IMR-90 (cell line): ENCODE measurements around the gene MLX. TPM values are rescaled to one million over a fixed set of nuclear protein-coding genes. Genes with fewer than 3 reads are reported as not detected.

Experiments
- ATAC-seq: fragments of 200-7000 bp; cut with Tn5 transposase; 2 replicates; pipeline ENCODE4 v1.9.1; 2020; ENCODE audit warnings: low read depth, mild to moderate bottlenecking, moderate library complexity
- BruUV-seq: library from RNA; stranded (reverse); fragments of 400-500 nt; replicated peaks from 2 replicates; lab custom pipeline; 2021; lab: Mats Ljungman, UMichigan
- CTCF ChIA-PET: fragments of 300-600 bp; formaldehyde crosslinking; extraction: SDS; loops from one replicate; lab custom pipeline; 2021; ENCODE audit warnings: antibody characterized with exemption; lab: Yijun Ruan, JAX
- POLR2A ChIA-PET: fragments of 300-600 bp; sonication (Branson Sonifier 250); formaldehyde crosslinking; loops from one replicate; lab custom pipeline; 2022; ENCODE audit warnings: antibody characterized with exemption; ENCODE audit not compliant: unreplicated experiment; lab: Charles Lee
- DNase-seq: peaks from one replicate; pipeline ENCODE4 v3.0.0; 2013
- H2AFZ ChIP-seq: replicated peaks from 2 replicates; pipeline ENCODE3; 2013; ENCODE audit warnings: low read length, mild to moderate bottlenecking; ENCODE audit not compliant: poor library complexity
- H2AK5ac ChIP-seq: 2 replicates; pipeline ENCODE4 v1.6.1; 2013; ENCODE audit warnings: low read depth, low read length, inconsistent platforms
- H2AK9ac ChIP-seq: replicated peaks from 2 replicates; pipeline ENCODE3; 2013; ENCODE audit warnings: mild to moderate bottlenecking, low read depth, low read length, moderate library complexity; ENCODE audit not compliant: poor library complexity
- H2BK120ac ChIP-seq: 2 replicates; pipeline ENCODE4 v1.6.1; 2013; ENCODE audit warnings: low read depth, low read length, inconsistent platforms
- H2BK15ac ChIP-seq: 3 replicates; pipeline ENCODE4 v1.6.1; 2013; ENCODE audit warnings: low read depth, low read length, inconsistent platforms
- H2BK20ac ChIP-seq: 2 replicates; pipeline ENCODE4 v1.6.1; 2013; ENCODE audit warnings: low read depth, mild to moderate bottlenecking, inconsistent platforms, low read length, moderate library complexity
- H2BK5ac ChIP-seq: 2 replicates; pipeline ENCODE4 v1.6.1; 2013; ENCODE audit warnings: mild to moderate bottlenecking, low read depth, low read length, inconsistent platforms; ENCODE audit not compliant: poor library complexity, severe bottlenecking
- H3K14ac ChIP-seq: replicated peaks from 2 replicates; pipeline ENCODE4 v1.6.1; 2013; ENCODE audit warnings: low read depth, low read length, inconsistent platforms
- H3K18ac ChIP-seq: 2 replicates; pipeline ENCODE4 v1.6.1; 2013; ENCODE audit warnings: low read depth, low read length, control low read depth
- H3K23ac ChIP-seq: 2 replicates; pipeline ENCODE4 v1.6.1; 2013; ENCODE audit warnings: low read depth, low read length, inconsistent platforms
- H3K27ac ChIP-seq: 2 replicates; pipeline ENCODE4 v1.5.1; 2013; ENCODE audit warnings: mild to moderate bottlenecking, control low read depth, low read length; ENCODE audit not compliant: insufficient read depth
- H3K27me3 ChIP-seq: 2 replicates; pipeline ENCODE4 v1.6.1; 2013; ENCODE audit warnings: low read length; ENCODE audit not compliant: control insufficient read depth, insufficient read depth
- H3K36me3 ChIP-seq: 2 replicates; pipeline ENCODE4 v1.6.1; 2013; ENCODE audit warnings: low read length, mixed read lengths; ENCODE audit not compliant: control insufficient read depth, insufficient read depth
- H3K4ac ChIP-seq: 2 replicates; pipeline ENCODE4 v1.6.1; 2013; ENCODE audit warnings: low read depth, low read length, inconsistent platforms
- H3K4me1 ChIP-seq: 2 replicates; pipeline ENCODE4 v1.6.1; 2013; ENCODE audit warnings: low read length, mixed read lengths; ENCODE audit not compliant: control insufficient read depth, insufficient read depth
- H3K4me2 ChIP-seq: 2 replicates; pipeline ENCODE4 v1.6.1; 2013; ENCODE audit warnings: low read depth, mild to moderate bottlenecking, control low read depth, low read length, moderate library complexity
- H3K4me3 ChIP-seq: 2 replicates; pipeline ENCODE4 v1.5.1; 2013; ENCODE audit warnings: low read depth, mild to moderate bottlenecking, control low read depth, low read length, moderate library complexity; ENCODE audit not compliant: insufficient read depth
- H3K56ac ChIP-seq: 2 replicates; pipeline ENCODE4 v1.6.1; 2013; ENCODE audit warnings: low read length, inconsistent platforms; ENCODE audit not compliant: insufficient read depth; ENCODE audit errors: extremely low read depth
- H3K79me1 ChIP-seq, 2 experiments: 2 replicates each; pipeline ENCODE4 v1.6.1; 2013; ENCODE audit warnings: low read length in 2 of 2, inconsistent platforms in 1 of 2, low read depth in 1 of 2
- H3K9ac ChIP-seq: 2 replicates; pipeline ENCODE4 v1.6.1; 2013; ENCODE audit warnings: low read depth, low read length, control low read depth
- H3K9me1 ChIP-seq: 2 replicates; pipeline ENCODE4 v1.6.1; 2013; ENCODE audit warnings: low read length, inconsistent platforms; ENCODE audit not compliant: insufficient read depth
- H3K9me3 ChIP-seq: 2 replicates; pipeline ENCODE4 v1.6.1; 2013; ENCODE audit warnings: low read length; ENCODE audit not compliant: control insufficient read depth, insufficient read depth
- H4K20me1 ChIP-seq: 2 replicates; pipeline ENCODE4 v1.6.1; 2013; ENCODE audit warnings: low read length, inconsistent platforms; ENCODE audit not compliant: insufficient read depth
- H4K5ac ChIP-seq: 2 replicates; pipeline ENCODE4 v1.6.1; 2013; ENCODE audit warnings: mild to moderate bottlenecking, low read depth, low read length, control low read depth
- H4K8ac ChIP-seq, 2 experiments: 2 replicates each; pipeline ENCODE4 v1.6.1; 2013; ENCODE audit warnings: low read depth in 2 of 2, low read length in 2 of 2, control low read depth in 1 of 2, inconsistent platforms in 1 of 2
- H4K91ac ChIP-seq: 2 replicates; pipeline ENCODE4 v1.6.1; 2013; ENCODE audit warnings: low read depth, low read length, inconsistent platforms; ENCODE audit not compliant: insufficient read depth
- BHLHE40 ChIP-seq: fragments of 150-350 bp; IDR thresholded peaks from 2 replicates; pipeline ENCODE4 v1.6.1; 2016; ENCODE audit warnings: mild to moderate bottlenecking, low read depth, low read length
- CEBPB ChIP-seq: IDR thresholded peaks from 2 replicates; pipeline ENCODE4 v1.6.1; 2012; ENCODE audit warnings: low read depth, low read length, improper control_type of control experiment
- CHD1 ChIP-seq: IDR thresholded peaks from 2 replicates; pipeline ENCODE4 v1.6.1; 2012; ENCODE audit warnings: low read depth, low read length, improper control_type of control experiment
- CTCF ChIP-seq: conservative IDR thresholded peaks from 2 replicates; pipeline ENCODE4 v1.5.1; 2012; ENCODE audit warnings: mild to moderate bottlenecking, low read depth, low read length, improper control_type of control experiment
- ELK1 ChIP-seq: fragments of 150-350 bp; IDR thresholded peaks from 2 replicates; pipeline ENCODE4 v1.6.1; 2016; ENCODE audit warnings: low read depth, mild to moderate bottlenecking, low read length, moderate library complexity, borderline replicate concordance
- MAFK ChIP-seq: IDR thresholded peaks from 2 replicates; pipeline ENCODE4 v1.6.1; 2012; ENCODE audit warnings: low read depth, low read length, improper control_type of control experiment
- MAZ ChIP-seq: IDR thresholded peaks from 2 replicates; pipeline ENCODE4 v1.6.1; 2012; ENCODE audit warnings: low read depth, mild to moderate bottlenecking, low read length, improper control_type of control experiment, moderate library complexity, borderline replicate concordance
- POLR2A ChIP-seq: IDR thresholded peaks from 2 replicates; pipeline ENCODE4 v1.6.1; 2012; ENCODE audit warnings: mild to moderate bottlenecking, low read depth, low read length
- RAD21 ChIP-seq: IDR thresholded peaks from 2 replicates; pipeline ENCODE4 v1.6.1; 2012; ENCODE audit warnings: low read length, improper control_type of control experiment
- RCOR1 ChIP-seq: IDR thresholded peaks from 2 replicates; pipeline ENCODE4 v1.6.1; 2012; ENCODE audit warnings: mild to moderate bottlenecking, low read length, improper control_type of control experiment; ENCODE audit not compliant: insufficient replicate concordance
- RFX5 ChIP-seq: IDR thresholded peaks from 2 replicates; pipeline ENCODE4 v1.8.0; 2012; ENCODE audit warnings: low read depth, mild to moderate bottlenecking, low read length, moderate library complexity
- SMC3 ChIP-seq: fragments of 150-350 bp; IDR thresholded peaks from 2 replicates; pipeline ENCODE4 v1.6.1; 2016; ENCODE audit warnings: low read depth, mild to moderate bottlenecking, antibody characterized with exemption, low read length, moderate library complexity
- USF2 ChIP-seq: fragments of 150-350 bp; IDR thresholded peaks from 2 replicates; pipeline ENCODE4 v1.6.1; 2017; ENCODE audit warnings: mild to moderate bottlenecking, antibody characterized with exemption, low read length, low read depth
- WGBS, 2 experiments: methylation state at CpG; one replicate each; pipeline versions ENCODE4 v1.1.5 to v1.1.7; 2013; ENCODE audit warnings: missing lambda C conversion rate in 2 of 2; ENCODE audit not compliant: insufficient read length in 1 of 2; ENCODE audit errors: extremely low coverage in 2 of 2; 5-methylcytosine and 5-hydroxymethylcytosine counted together
- dilution Hi-C: fragments of 300-500 bp; cut with HindIII; formaldehyde crosslinking; loops from one replicate; pipeline ENCODE4 v1.14.3; 2018; ENCODE audit warnings: low sequenced_read_pairs; ENCODE audit not compliant: unreplicated experiment
- in situ Hi-C: fragments of 300-500 bp; cut with MboI; formaldehyde crosslinking; loops from 3 replicates; pipeline ENCODE4 v1.14.3; 2019; ENCODE audit warnings: low sequenced_read_pairs, inconsistent platforms, mixed read lengths
- intact Hi-C: fragments of 100-400 bp; cut with micrococcal nuclease; formaldehyde crosslinking; loops from 2 replicates; pipeline ENCODE4 v1.10.0; 2022
- polyA plus RNA-seq, 3 experiments: library from polyadenylated mRNA; depleted of rRNA; stranded (reverse); fragments of >200 nt; gene quantifications; 2 replicates each; pipeline ENCODE4 v1.2.3, GENCODE V29; 2012; ENCODE audit warnings: low replicate concordance in 1 of 3
- total RNA-seq: library from RNA; depleted of rRNA; stranded (reverse); fragments of >200 nt; gene quantifications from 2 replicates; pipeline ENCODE4 v1.2.3, GENCODE V29; 2012

The MLX gene
- total and polyA plus RNA-seq, 2 of the 4 experiments (the other 2 are of a cell fraction) = 37.8 to 45.6 TPM

DNA sequence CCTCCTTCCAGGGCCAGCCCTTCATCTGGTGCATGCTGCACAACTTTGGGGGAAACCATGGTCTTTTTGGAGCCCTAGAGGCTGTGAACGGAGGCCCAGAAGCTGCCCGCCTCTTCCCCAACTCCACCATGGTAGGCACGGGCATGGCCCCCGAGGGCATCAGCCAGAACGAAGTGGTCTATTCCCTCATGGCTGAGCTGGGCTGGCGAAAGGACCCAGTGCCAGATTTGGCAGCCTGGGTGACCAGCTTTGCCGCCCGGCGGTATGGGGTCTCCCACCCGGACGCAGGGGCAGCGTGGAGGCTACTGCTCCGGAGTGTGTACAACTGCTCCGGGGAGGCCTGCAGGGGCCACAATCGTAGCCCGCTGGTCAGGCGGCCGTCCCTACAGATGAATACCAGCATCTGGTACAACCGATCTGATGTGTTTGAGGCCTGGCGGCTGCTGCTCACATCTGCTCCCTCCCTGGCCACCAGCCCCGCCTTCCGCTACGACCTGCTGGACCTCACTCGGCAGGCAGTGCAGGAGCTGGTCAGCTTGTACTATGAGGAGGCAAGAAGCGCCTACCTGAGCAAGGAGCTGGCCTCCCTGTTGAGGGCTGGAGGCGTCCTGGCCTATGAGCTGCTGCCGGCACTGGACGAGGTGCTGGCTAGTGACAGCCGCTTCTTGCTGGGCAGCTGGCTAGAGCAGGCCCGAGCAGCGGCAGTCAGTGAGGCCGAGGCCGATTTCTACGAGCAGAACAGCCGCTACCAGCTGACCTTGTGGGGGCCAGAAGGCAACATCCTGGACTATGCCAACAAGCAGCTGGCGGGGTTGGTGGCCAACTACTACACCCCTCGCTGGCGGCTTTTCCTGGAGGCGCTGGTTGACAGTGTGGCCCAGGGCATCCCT lies 23.5 kb upstream of the MLX start:
- intact Hi-C loops = no loop called here

More for the DNA sequence above, 23.5 kb upstream of the MLX start:
- Histone ChIP-seq H2AK9ac (peak overlapping the region; percentile 25), H4K91ac (no peak overlapping the region), H3K27me3 (no peaks in the 10 kb centered on the region), H3K79me1 (peaks cover 3 to 11% of the 10 kb centered on the region in 2 experiments; a peak in 3 of 4 replicates), H2BK5ac (no peak overlapping the region), H3K36me3 (peaks cover 49% of the 10 kb centered on the region), H2AFZ (no peak overlapping the region), H3K9me1 (peaks cover 11% of the 10 kb centered on the region), H4K8ac (no peak overlapping the region), H3K27ac (no peak overlapping the region), H3K4me3 (no peak overlapping the region), H4K20me1 (no peaks in the 10 kb centered on the region), H2BK20ac (no peak overlapping the region), H2AK5ac (no peak overlapping the region), H3K4ac (no peak overlapping the region), H3K9me3 (no peaks in the 10 kb centered on the region), H3K56ac (no peak overlapping the region), H3K18ac (no peak overlapping the region), H4K5ac (no peak overlapping the region), H2BK120ac (no peak overlapping the region), H3K23ac (no peak overlapping the region), H3K9ac (no peak overlapping the region), H3K4me2 (no peak overlapping the region), H3K4me1 (peaks cover 3% of the 10 kb centered on the region; the same call in 1 of the 2 replicates), H2BK15ac (no peak overlapping the region), H3K14ac (no peak overlapping the region)
- DNase-seq (no peak), ATAC-seq (no peak)
- TF ChIP-seq CEBPB (no peak), USF2 (no peak), MAZ (no peak), CTCF (no peak), RAD21 (no peak), ELK1 (no peak), BHLHE40 (no peak), SMC3 (no peak), CHD1 (no peak), RFX5 (no peak), POLR2A (no peak), RCOR1 (no peak), MAFK (no peak)
- in situ Hi-C loops (no loop called here), dilution Hi-C loops (no loop called here)
- WGBS, 2 experiments = 94% methylated on average over 32 of the region's 39 CpGs; no CpG with 5 or more reads in 1 of the 2 experiments
- BruUV-seq = no TSS peak
- CTCF ChIA-PET = no interaction called here
- POLR2A ChIA-PET = no interaction called here
